H1 (cell line): ENCODE measurements around the gene SUCNR1. TPM values are rescaled to one million over a fixed set of nuclear protein-coding genes. Genes with fewer than 3 reads are reported as not detected.

ENCODE experiments used
- CTCF ChIA-PET: fragments of 300-600 bp; sonication (Branson Sonifier 250); formaldehyde crosslinking; loops from one replicate; lab custom pipeline; 2021; ENCODE audit not compliant: partially characterized antibody; lab: Charles Lee
- POLR2A ChIA-PET: fragments of 300-600 bp; sonication (Branson Sonifier 250); formaldehyde crosslinking; loops from one replicate; lab custom pipeline; 2021; ENCODE audit warnings: inconsistent platforms; ENCODE audit not compliant: partially characterized antibody; lab: Charles Lee
- DNase-seq, 2 experiments: peaks; one replicate each; pipeline versions ENCODE4 v3.0.0 to v3.0.0-alpha.2; 2010 to 2022; ENCODE audit warnings: low spot score in 2 of 2, low read depth in 1 of 2, mixed read lengths in 1 of 2
- FAIRE-seq: peaks from 2 replicates; lab custom pipeline; 2011; peaks lifted over from hg19 to GRCh38; lab: Jason Lieb, UNC
- H2AFZ ChIP-seq: 2 replicates; pipeline ENCODE4 v1.8.1; 2012; ENCODE audit warnings: low read length, inconsistent platforms
- H2AK5ac ChIP-seq: 2 replicates; pipeline ENCODE4 v1.6.1; 2013; ENCODE audit warnings: low read depth, low read length
- H2BK120ac ChIP-seq: replicated peaks from 2 replicates; pipeline ENCODE3; 2013; ENCODE audit warnings: low read depth, low read length, inconsistent platforms
- H2BK12ac ChIP-seq: 2 replicates; pipeline ENCODE4 v1.6.1; 2013; ENCODE audit warnings: low read depth, low read length
- H2BK15ac ChIP-seq: 2 replicates; pipeline ENCODE4 v1.6.1; 2013; ENCODE audit warnings: low read length
- H2BK20ac ChIP-seq: 2 replicates; pipeline ENCODE4 v1.6.1; 2013; ENCODE audit warnings: low read length
- H2BK5ac ChIP-seq: 2 replicates; pipeline ENCODE4 v1.6.1; 2013; ENCODE audit warnings: low read depth, low read length
- H3K14ac ChIP-seq: 2 replicates; pipeline ENCODE4 v1.6.1; 2013; ENCODE audit warnings: inconsistent platforms; ENCODE audit not compliant: insufficient read length
- H3K18ac ChIP-seq: 2 replicates; pipeline ENCODE4 v1.6.1; 2013; ENCODE audit warnings: low read length; ENCODE audit errors: extremely low read depth
- H3K23ac ChIP-seq: 2 replicates; pipeline ENCODE4 v1.6.1; 2013; ENCODE audit warnings: inconsistent platforms; ENCODE audit not compliant: insufficient read length
- H3K23me2 ChIP-seq: 2 replicates; pipeline ENCODE4 v1.6.1; 2013; ENCODE audit warnings: low read depth, low read length
- H3K27ac ChIP-seq: 2 replicates; pipeline ENCODE4 v1.6.1; 2011; ENCODE audit warnings: low read depth, low read length, inconsistent platforms
- H3K27me3 ChIP-seq, 4 experiments: replicated peaks in 1 of 4; 1 replicate in 1 of 4; 2 replicates in 3 of 4; pipeline versions ENCODE4 v1.6.1 to v1.8.1; 2011 to 2013; ENCODE audit warnings: low read length in 3 of 4, mild to moderate bottlenecking in 3 of 4, inconsistent platforms in 2 of 4, mixed read lengths in 2 of 4, moderate library complexity in 1 of 4; ENCODE audit not compliant: control insufficient read depth in 3 of 4, insufficient read depth in 3 of 4; ENCODE audit errors: extremely low read depth in 1 of 4
- H3K36me3 ChIP-seq, 4 experiments: 2 replicates each; pipeline versions ENCODE4 v1.6.1 to v1.8.1; 2011 to 2013; ENCODE audit warnings: mild to moderate bottlenecking in 4 of 4, low read length in 3 of 4, moderate library complexity in 2 of 4, control low read depth in 1 of 4, inconsistent platforms in 1 of 4; ENCODE audit not compliant: insufficient read depth in 4 of 4, control insufficient read depth in 2 of 4
- H3K4ac ChIP-seq: replicated peaks from 2 replicates; pipeline ENCODE3; 2013; ENCODE audit warnings: low read length, low read depth, mixed read lengths, inconsistent platforms; ENCODE audit not compliant: insufficient read length
- H3K4me1 ChIP-seq, 4 experiments: replicated peaks in 1 of 4; 1 replicate in 1 of 4; 2 replicates in 3 of 4; pipeline versions ENCODE4 v1.6.1 to v1.8.1; 2011 to 2013; ENCODE audit warnings: low read length in 3 of 4, inconsistent platforms in 2 of 4, mixed read lengths in 1 of 4; ENCODE audit not compliant: insufficient read depth in 4 of 4, control insufficient read depth in 3 of 4
- H3K4me2 ChIP-seq, 2 experiments: 2 replicates each; pipeline versions ENCODE4 v1.6.1 to v1.8.1; 2011 to 2013; ENCODE audit warnings: low read depth in 2 of 2, low read length in 2 of 2, control low read depth in 1 of 2, inconsistent platforms in 1 of 2, mild to moderate bottlenecking in 1 of 2; ENCODE audit not compliant: insufficient read depth in 1 of 2
- H3K4me3 ChIP-seq, 4 experiments: fragments of 200-600, 300-600 bp in 1 of 4; sonication (generic), shearing (Covaris generic), sonication (Bioruptor Twin) in 1 of 4; 2 replicates each; pipeline versions ENCODE4 v1.5.1 to v1.8.1; 2011 to 2016; ENCODE audit warnings: low read length in 4 of 4, low read depth in 3 of 4, control low read depth in 2 of 4, inconsistent platforms in 2 of 4, mild to moderate bottlenecking in 2 of 4, mixed read lengths in 1 of 4, moderate library complexity in 1 of 4; ENCODE audit not compliant: insufficient read depth in 2 of 4; ENCODE audit errors: extremely low read depth in 1 of 4
- H3K56ac ChIP-seq: replicated peaks from 2 replicates; pipeline ENCODE3; 2013; ENCODE audit warnings: low read depth, mild to moderate bottlenecking, mixed read lengths, low read length, inconsistent platforms; ENCODE audit not compliant: insufficient read length
- H3K79me1 ChIP-seq: 2 replicates; pipeline ENCODE4 v1.6.1; 2013; ENCODE audit warnings: low read depth, low read length, control low read depth
- H3K79me2 ChIP-seq, 2 experiments: 2 replicates each; pipeline versions ENCODE4 v1.6.1 to v1.8.1; 2012 to 2013; ENCODE audit warnings: low read length in 2 of 2, mild to moderate bottlenecking in 2 of 2, inconsistent platforms in 1 of 2; ENCODE audit not compliant: insufficient read depth in 2 of 2, control insufficient read depth in 1 of 2
- H3K9ac ChIP-seq, 4 experiments: replicated peaks in 1 of 4; 1 replicate in 1 of 4; 2 replicates in 3 of 4; pipeline versions ENCODE4 v1.6.1 to v1.8.1; 2011 to 2013; ENCODE audit warnings: low read depth in 3 of 4, low read length in 3 of 4, control low read depth in 2 of 4, mild to moderate bottlenecking in 2 of 4, moderate library complexity in 2 of 4, inconsistent platforms in 1 of 4; ENCODE audit errors: extremely low read depth in 1 of 4
- H3K9me3 ChIP-seq, 2 experiments: 2 replicates each; pipeline versions ENCODE4 v1.6.1 to v1.8.1; 2012 to 2013; ENCODE audit warnings: mild to moderate bottlenecking in 2 of 2, moderate library complexity in 2 of 2, control low read depth in 1 of 2, inconsistent platforms in 1 of 2, low read depth in 1 of 2, low read length in 1 of 2, mixed read lengths in 1 of 2; ENCODE audit not compliant: insufficient read depth in 2 of 2
- H4K20me1 ChIP-seq, 2 experiments: replicated peaks in 1 of 2; 2 replicates each; pipeline versions ENCODE3 to v1.8.1; 2011 to 2013; ENCODE audit warnings: inconsistent platforms in 2 of 2, low read length in 2 of 2, mild to moderate bottlenecking in 1 of 2; ENCODE audit not compliant: insufficient read depth in 2 of 2, control insufficient read depth in 1 of 2
- H4K5ac ChIP-seq: 2 replicates; pipeline ENCODE4 v1.6.1; 2013; ENCODE audit warnings: low read length, low read depth, mixed read lengths, inconsistent platforms; ENCODE audit not compliant: insufficient read length
- H4K8ac ChIP-seq: 2 replicates; pipeline ENCODE4 v1.8.0; 2013; ENCODE audit warnings: mild to moderate bottlenecking, moderate library complexity, low read length, inconsistent platforms; ENCODE audit not compliant: insufficient read depth; ENCODE audit errors: extremely low read depth
- H4K91ac ChIP-seq: replicated peaks from 2 replicates; pipeline ENCODE3; 2013; ENCODE audit warnings: low read length, mixed read lengths, inconsistent platforms; ENCODE audit not compliant: insufficient read length
- BCL11A ChIP-seq, 2 experiments: IDR thresholded peaks; one replicate each; pipeline ENCODE4 v1.6.1; 2011; ENCODE audit warnings: low read depth in 2 of 2, low read length in 2 of 2, mild to moderate bottlenecking in 2 of 2
- CBX8 ChIP-seq: fragments of 300-800, 300-1000 bp; sonication (generic); IDR thresholded peaks from 2 replicates; pipeline ENCODE4 v1.7.1; 2016; ENCODE audit warnings: low read depth, low read length, borderline replicate concordance
- EGR1 ChIP-seq: IDR thresholded peaks from 2 replicates; pipeline ENCODE4 v1.6.1; 2011; ENCODE audit warnings: low read depth, low read length, borderline replicate concordance
- EZH2 ChIP-seq: fragments of 200-600 bp; sonication (generic); IDR thresholded peaks from 2 replicates; pipeline ENCODE4 v1.7.1; 2012; ENCODE audit warnings: low read depth, mild to moderate bottlenecking, moderate library complexity, low read length, inconsistent platforms; ENCODE audit not compliant: severe bottlenecking
- GABPA ChIP-seq: IDR thresholded peaks from 2 replicates; pipeline ENCODE4 v1.6.1; 2011; ENCODE audit warnings: mild to moderate bottlenecking, low read length, moderate library complexity, borderline replicate concordance; ENCODE audit not compliant: insufficient read depth
- RXRA ChIP-seq: IDR thresholded peaks from 2 replicates; pipeline ENCODE4 v1.6.1; 2011; ENCODE audit warnings: low read depth, mild to moderate bottlenecking, low read length, moderate library complexity; ENCODE audit not compliant: insufficient read depth
- SIX5 ChIP-seq: IDR thresholded peaks from 2 replicates; pipeline ENCODE4 v1.6.1; 2011; ENCODE audit warnings: mild to moderate bottlenecking, low read depth, low read length
- SRF ChIP-seq: IDR thresholded peaks from 2 replicates; pipeline ENCODE4 v1.6.1; 2011; ENCODE audit warnings: mild to moderate bottlenecking, low read depth, low read length, moderate library complexity
- YY1 ChIP-seq: IDR thresholded peaks from 2 replicates; pipeline ENCODE4 v1.6.1; 2011; ENCODE audit warnings: low read depth, mild to moderate bottlenecking, low read length
- ZNF274 ChIP-seq: IDR thresholded peaks from 2 replicates; pipeline ENCODE4 v1.7.0; 2012; ENCODE audit warnings: low read length, borderline replicate concordance; ENCODE audit errors: extremely low read depth
- WGBS, 2 experiments: shearing (Covaris generic) in 1 of 2; methylation state at CpG; one replicate each; pipeline versions ENCODE4 v1.1.6 to v1.1.7; 2013 to 2015; ENCODE audit warnings: low lambda C conversion rate in 2 of 2, mixed read lengths in 2 of 2, inconsistent platforms in 1 of 2, low coverage in 1 of 2, missing lambda C conversion rate in 1 of 2; ENCODE audit not compliant: insufficient replicate concordance in 2 of 2, insufficient coverage in 1 of 2, insufficient read length in 1 of 2; ENCODE audit errors: extremely low coverage in 1 of 2, missing lambda C conversion rate in 1 of 2; 5-methylcytosine and 5-hydroxymethylcytosine counted together
- polyA plus RNA-seq, 7 experiments: library from polyadenylated mRNA; depleted of rRNA in 3 of 7; stranded (reverse) in 5 of 7; unstranded in 2 of 7; fragments of >200 nt in 5 of 7; fragments of 200-250 nt in 2 of 7; gene quantifications; 1 replicate in 5 of 7; 2 replicates in 1 of 7; 4 replicates in 1 of 7; pipeline versions ENCODE4 v1.2.1 to v1.2.3, GENCODE V29; 2011 to 2013; ENCODE audit warnings: missing spikeins in 2 of 7, mixed read lengths in 2 of 7
- total RNA-seq: library from RNA; stranded (reverse); fragmentation: NEBNext Ultra II Directional; extraction: Animal tissue kit (Norgen Biotek cat#: 25700); gene quantifications from 2 replicates; pipeline ENCODE4 v1.2.1, GENCODE V29; 2021
- TF ChIP-seq, protein P1 (sequence below), 3 experiments: IDR thresholded peaks; 1 replicate in 2 of 3; 2 replicates in 1 of 3; pipeline versions ENCODE4 v1.5.1 to v1.6.1; 2011; ENCODE audit warnings: low read length in 3 of 3, mild to moderate bottlenecking in 3 of 3, inconsistent platforms in 2 of 3, low read depth in 1 of 3, moderate library complexity in 1 of 3; ENCODE audit not compliant: insufficient read depth in 1 of 3; ENCODE audit errors: control extremely low read depth in 1 of 3

SUCNR1 gene
- total and polyA plus RNA-seq, 2 of the 8 experiments (the other 6 are each of a cell fraction or from before 2014, with no cell fraction given) = not detected

- no peak overlapping the region for H3K4ac ChIP-seq
- H2BK120ac ChIP-seq = no peak overlapping the region
- no peak overlapping the region for H2BK20ac ChIP-seq
- no peak overlapping the region for H3K9ac ChIP-seq
- 84% methylated on average over 3 of the region's 3 CpGs; no CpG with 5 or more reads in 1 of the 2 experiments for WGBS, 2 experiments
- H3K79me2 ChIP-seq = no peaks in the 10 kb centered on the region
- H4K91ac ChIP-seq = no peak overlapping the region
- H3K4me1 ChIP-seq = no peaks in the 10 kb centered on the region; a peak in 1 of 7 replicates
- no peaks in the 10 kb centered on the region for H3K9me3 ChIP-seq
- H3K79me1 ChIP-seq = no peaks in the 10 kb centered on the region
- FAIRE-seq (no peak), DNase-seq (no peak)
- no peaks in the 10 kb centered on the region for H4K20me1 ChIP-seq
- H4K8ac ChIP-seq = no peak overlapping the region
- CTCF ChIA-PET = interaction anchor here (1.7 kb wide), 1 partner anchor 11 kb away, joined by 7 read pairs; no protein-coding TSS in a partner anchor
- H2BK12ac ChIP-seq = no peak overlapping the region
- H3K23me2 ChIP-seq = no peaks in the 10 kb centered on the region
- no peak overlapping the region for H3K18ac ChIP-seq
- no peak overlapping the region for H2BK15ac ChIP-seq
- no peak overlapping the region for H3K23ac ChIP-seq
- no peak overlapping the region for H2AFZ ChIP-seq
- H3K27me3 ChIP-seq = no peaks in the 10 kb centered on the region
- H3K4me3 ChIP-seq = no peak overlapping the region
- no peak overlapping the region for H4K5ac ChIP-seq
- no peaks in the 10 kb centered on the region for H3K36me3 ChIP-seq
- H3K27ac ChIP-seq = no peak overlapping the region
- no peak overlapping the region for H3K56ac ChIP-seq
- POLR2A ChIA-PET = no interaction called here
- H2AK5ac ChIP-seq = no peak overlapping the region
- H2BK5ac ChIP-seq = no peak overlapping the region
- H3K4me2 ChIP-seq = no peak overlapping the region
- H3K14ac ChIP-seq = no peak overlapping the region
- TF ChIP-seq GABPA (no peak), SIX5 (no peak), SRF (no peak), RXRA (no peak), CBX8 (no peak), EZH2 (no peak), ZNF274 (no peak), EGR1 (no peak), YY1 (no peak), BCL11A (IDR thresholded peaks at IDR 0.05; ENCODE audit: low read depth in 2 of 2, low read length in 2 of 2) (no peak)
- TF ChIP-seq, protein P1, sequence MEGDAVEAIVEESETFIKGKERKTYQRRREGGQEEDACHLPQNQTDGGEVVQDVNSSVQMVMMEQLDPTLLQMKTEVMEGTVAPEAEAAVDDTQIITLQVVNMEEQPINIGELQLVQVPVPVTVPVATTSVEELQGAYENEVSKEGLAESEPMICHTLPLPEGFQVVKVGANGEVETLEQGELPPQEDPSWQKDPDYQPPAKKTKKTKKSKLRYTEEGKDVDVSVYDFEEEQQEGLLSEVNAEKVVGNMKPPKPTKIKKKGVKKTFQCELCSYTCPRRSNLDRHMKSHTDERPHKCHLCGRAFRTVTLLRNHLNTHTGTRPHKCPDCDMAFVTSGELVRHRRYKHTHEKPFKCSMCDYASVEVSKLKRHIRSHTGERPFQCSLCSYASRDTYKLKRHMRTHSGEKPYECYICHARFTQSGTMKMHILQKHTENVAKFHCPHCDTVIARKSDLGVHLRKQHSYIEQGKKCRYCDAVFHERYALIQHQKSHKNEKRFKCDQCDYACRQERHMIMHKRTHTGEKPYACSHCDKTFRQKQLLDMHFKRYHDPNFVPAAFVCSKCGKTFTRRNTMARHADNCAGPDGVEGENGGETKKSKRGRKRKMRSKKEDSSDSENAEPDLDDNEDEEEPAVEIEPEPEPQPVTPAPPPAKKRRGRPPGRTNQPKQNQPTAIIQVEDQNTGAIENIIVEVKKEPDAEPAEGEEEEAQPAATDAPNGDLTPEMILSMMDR (IDR thresholded peaks at IDR 0.05; ENCODE audit: control extremely low read depth in 1 of 3, insufficient read depth in 1 of 3, low read depth in 1 of 3, low read length in 3 of 3) = no peak
Observed at GRCh38 chr3:151908399-151908798, 35.0 kb downstream of the SUCNR1 start.
